WERI-Rb-1 (cell line): ENCODE data around the gene TC2N.

Source experiments
- DNase-seq: peaks from one replicate; pipeline ENCODE4 v3.0.0-alpha.2; 2020
- H3K27ac ChIP-seq: fragments of 250-450 bp; sonication (Bioruptor Pico); 2 replicates; pipeline ENCODE4 v1.5.1; 2020; ENCODE audit warnings: mild to moderate bottlenecking, moderate library complexity
- H3K27me3 ChIP-seq: fragments of 250-450 bp; sonication (Bioruptor Pico); 2 replicates; pipeline ENCODE4 v1.5.1; 2021; ENCODE audit warnings: mild to moderate bottlenecking, low read depth, moderate library complexity; ENCODE audit not compliant: insufficient read depth, severe bottlenecking
- H3K36me3 ChIP-seq: fragments of 250-450 bp; sonication (Bioruptor Pico); 2 replicates; pipeline ENCODE4 v1.5.1; 2020; ENCODE audit warnings: mild to moderate bottlenecking, moderate library complexity
- H3K4me3 ChIP-seq: 2 replicates; pipeline ENCODE4 v1.5.1; 2011; ENCODE audit warnings: low read depth, mild to moderate bottlenecking, control low read depth, low read length
- H3K9me3 ChIP-seq: fragments of 250-450 bp; sonication (Bioruptor Pico); 2 replicates; pipeline ENCODE4 v1.5.1; 2021; ENCODE audit warnings: mild to moderate bottlenecking, moderate library complexity; ENCODE audit not compliant: severe bottlenecking
- TF ChIP-seq, protein P1 (sequence below): IDR thresholded peaks from 2 replicates; pipeline ENCODE4 v1.5.1; 2011; ENCODE audit warnings: low read depth, mild to moderate bottlenecking, control low read depth, inconsistent platforms, low read length

The TC2N gene

GRCh38 chr14:91877376-91877915 lies 10.1 kb upstream of the TC2N start:
- Histone ChIP-seq H3K9me3 (no peaks in the 10 kb centered on the region), H3K27me3 (no peaks in the 10 kb centered on the region), H3K27ac (no peak overlapping the region), H3K4me3 (no peak overlapping the region), H3K36me3 (no peaks in the 10 kb centered on the region)
- no peak for DNase-seq
- TF ChIP-seq, protein P1, sequence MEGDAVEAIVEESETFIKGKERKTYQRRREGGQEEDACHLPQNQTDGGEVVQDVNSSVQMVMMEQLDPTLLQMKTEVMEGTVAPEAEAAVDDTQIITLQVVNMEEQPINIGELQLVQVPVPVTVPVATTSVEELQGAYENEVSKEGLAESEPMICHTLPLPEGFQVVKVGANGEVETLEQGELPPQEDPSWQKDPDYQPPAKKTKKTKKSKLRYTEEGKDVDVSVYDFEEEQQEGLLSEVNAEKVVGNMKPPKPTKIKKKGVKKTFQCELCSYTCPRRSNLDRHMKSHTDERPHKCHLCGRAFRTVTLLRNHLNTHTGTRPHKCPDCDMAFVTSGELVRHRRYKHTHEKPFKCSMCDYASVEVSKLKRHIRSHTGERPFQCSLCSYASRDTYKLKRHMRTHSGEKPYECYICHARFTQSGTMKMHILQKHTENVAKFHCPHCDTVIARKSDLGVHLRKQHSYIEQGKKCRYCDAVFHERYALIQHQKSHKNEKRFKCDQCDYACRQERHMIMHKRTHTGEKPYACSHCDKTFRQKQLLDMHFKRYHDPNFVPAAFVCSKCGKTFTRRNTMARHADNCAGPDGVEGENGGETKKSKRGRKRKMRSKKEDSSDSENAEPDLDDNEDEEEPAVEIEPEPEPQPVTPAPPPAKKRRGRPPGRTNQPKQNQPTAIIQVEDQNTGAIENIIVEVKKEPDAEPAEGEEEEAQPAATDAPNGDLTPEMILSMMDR = no peak

- H3K36me3 ChIP-seq = no peaks in the 10 kb centered on the region
These were observed 9.2 kb upstream of the TC2N start for GRCh38 chr14:91876492-91876891.

DNA sequence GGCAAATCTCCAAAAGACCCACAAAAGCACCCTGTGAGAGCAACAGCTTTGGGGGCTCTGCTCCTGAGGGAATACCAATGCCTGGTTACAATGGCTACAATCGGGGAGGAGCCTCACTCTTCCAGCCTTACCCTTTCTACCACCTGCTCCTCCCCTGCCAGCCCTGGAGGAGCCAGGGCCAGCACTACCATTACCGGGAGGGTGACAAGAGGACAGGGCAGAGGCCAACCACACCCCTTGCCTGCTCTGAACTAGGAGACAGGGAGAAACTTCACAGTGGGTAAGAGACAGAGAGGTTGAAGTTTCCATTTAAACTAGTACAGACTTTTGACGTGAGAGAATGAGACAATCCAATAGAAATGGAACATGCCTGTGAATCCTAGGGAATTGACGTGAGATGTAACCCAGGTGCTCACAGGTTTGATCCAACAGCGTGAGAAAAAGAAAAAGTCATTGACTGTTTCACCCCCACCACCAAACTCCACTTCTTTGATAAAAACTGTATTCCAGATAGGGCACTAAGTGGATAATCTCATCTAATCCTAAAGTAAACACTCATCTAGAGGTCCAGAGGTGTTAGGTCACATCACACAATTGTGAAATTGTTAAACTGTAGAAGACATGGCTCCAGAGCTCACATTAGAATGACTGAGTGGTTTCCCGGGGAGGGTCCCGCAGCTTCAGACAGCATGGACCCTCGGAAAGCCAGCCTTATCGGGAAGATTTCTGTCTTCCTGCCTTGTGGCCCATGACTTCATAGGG lies 8.4 kb upstream of the TC2N start:
- no peaks in the 10 kb centered on the region for H3K9me3 ChIP-seq
- H3K36me3 ChIP-seq = no peaks in the 10 kb centered on the region
- no peak overlapping the region for H3K27ac ChIP-seq
- DNase-seq = no peak
- H3K4me3 ChIP-seq = no peak overlapping the region
- no peaks in the 10 kb centered on the region for H3K27me3 ChIP-seq
- TF ChIP-seq, protein P1 = no peak

More at GRCh38 chr14:91876492-91876891, 9.2 kb upstream of the TC2N start:
- Histone ChIP-seq H3K4me3 (no peak overlapping the region), H3K9me3 (no peaks in the 10 kb centered on the region), H3K27ac (no peak overlapping the region), H3K27me3 (no peaks in the 10 kb centered on the region)
- no peak for DNase-seq
- TF ChIP-seq, protein P1 = no peak

- Histone ChIP-seq H3K4me3 (no peak overlapping the region), H3K27me3 (no peaks in the 10 kb centered on the region), H3K9me3 (no peaks in the 10 kb centered on the region), H3K27ac (no peak overlapping the region), H3K36me3 (no peaks in the 10 kb centered on the region)
- TF ChIP-seq, protein P1 = no peak
- DNase-seq = no peak
These were observed 6.4 kb upstream of the TC2N start for GRCh38 chr14:91873471-91874415.

GRCh38 chr14:91872517-91873470 lies 5.5 kb upstream of the TC2N start:
- DNase-seq = no peak
- TF ChIP-seq, protein P1 = no peak
- no peak overlapping the region for H3K4me3 ChIP-seq
- no peaks in the 10 kb centered on the region for H3K36me3 ChIP-seq
- H3K27ac ChIP-seq = no peak overlapping the region
- H3K9me3 ChIP-seq = no peaks in the 10 kb centered on the region
- no peaks in the 10 kb centered on the region for H3K27me3 ChIP-seq
